GM10266 (cell line): ENCODE measurements around the gene CAMKMT.
A peak's percentile ranks its signal among the peaks of the same experiment; 100 is the strongest.

Experiments used
- DNase-seq: peaks from one replicate; pipeline ENCODE4 v3.0.0; 2012; ENCODE audit errors: extremely low spot score
- TF ChIP-seq, protein P1 (sequence below): IDR thresholded peaks from 2 replicates; pipeline ENCODE4 v1.5.1; 2012; ENCODE audit warnings: mild to moderate bottlenecking, low read depth; ENCODE audit not compliant: control insufficient read depth, insufficient read depth; ENCODE audit errors: missing control alignments

CAMKMT gene

DNA sequence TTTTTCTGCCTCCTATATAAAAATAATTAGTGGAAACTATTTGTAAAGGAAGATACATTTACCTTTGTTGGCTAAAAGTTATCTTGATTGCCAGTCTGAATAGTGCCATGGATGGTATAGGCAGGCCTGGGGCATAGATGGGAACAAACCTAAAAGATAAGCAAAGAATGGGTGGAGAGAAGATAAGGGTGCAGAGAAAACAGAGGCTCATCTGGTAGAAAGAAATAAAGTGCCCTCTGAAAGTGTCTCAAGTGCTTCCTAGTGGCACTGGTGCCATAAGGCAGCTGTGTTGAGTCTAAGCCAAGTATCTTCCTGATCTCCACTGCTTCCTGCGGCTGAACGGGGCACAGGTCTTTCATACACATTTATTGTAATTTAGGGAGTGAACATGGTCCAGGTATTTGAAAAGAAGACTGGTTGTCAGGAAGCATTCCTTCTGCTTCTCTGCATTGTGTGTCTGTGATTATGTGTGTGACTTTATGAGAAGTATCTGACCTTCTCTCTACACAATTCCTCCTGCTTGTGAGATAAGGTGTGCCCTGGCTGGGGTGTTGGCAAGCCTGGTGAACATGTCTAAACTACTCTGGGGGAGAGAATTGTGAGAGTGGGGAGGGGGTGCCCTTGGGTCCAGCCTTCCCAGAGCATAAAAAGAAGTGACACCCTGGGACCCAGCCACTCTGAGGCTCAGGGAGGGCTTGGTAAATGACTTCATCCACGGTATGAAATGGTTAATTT lies 280.5 kb downstream of the CAMKMT start:
- TF ChIP-seq, protein P1, sequence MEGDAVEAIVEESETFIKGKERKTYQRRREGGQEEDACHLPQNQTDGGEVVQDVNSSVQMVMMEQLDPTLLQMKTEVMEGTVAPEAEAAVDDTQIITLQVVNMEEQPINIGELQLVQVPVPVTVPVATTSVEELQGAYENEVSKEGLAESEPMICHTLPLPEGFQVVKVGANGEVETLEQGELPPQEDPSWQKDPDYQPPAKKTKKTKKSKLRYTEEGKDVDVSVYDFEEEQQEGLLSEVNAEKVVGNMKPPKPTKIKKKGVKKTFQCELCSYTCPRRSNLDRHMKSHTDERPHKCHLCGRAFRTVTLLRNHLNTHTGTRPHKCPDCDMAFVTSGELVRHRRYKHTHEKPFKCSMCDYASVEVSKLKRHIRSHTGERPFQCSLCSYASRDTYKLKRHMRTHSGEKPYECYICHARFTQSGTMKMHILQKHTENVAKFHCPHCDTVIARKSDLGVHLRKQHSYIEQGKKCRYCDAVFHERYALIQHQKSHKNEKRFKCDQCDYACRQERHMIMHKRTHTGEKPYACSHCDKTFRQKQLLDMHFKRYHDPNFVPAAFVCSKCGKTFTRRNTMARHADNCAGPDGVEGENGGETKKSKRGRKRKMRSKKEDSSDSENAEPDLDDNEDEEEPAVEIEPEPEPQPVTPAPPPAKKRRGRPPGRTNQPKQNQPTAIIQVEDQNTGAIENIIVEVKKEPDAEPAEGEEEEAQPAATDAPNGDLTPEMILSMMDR = no peak
- DNase-seq = no peak

GRCh38 chr2:44645937-44646336 lies 284.2 kb downstream of the CAMKMT start:
- TF ChIP-seq, protein P1 = no peak
- no peak for DNase-seq

DNA sequence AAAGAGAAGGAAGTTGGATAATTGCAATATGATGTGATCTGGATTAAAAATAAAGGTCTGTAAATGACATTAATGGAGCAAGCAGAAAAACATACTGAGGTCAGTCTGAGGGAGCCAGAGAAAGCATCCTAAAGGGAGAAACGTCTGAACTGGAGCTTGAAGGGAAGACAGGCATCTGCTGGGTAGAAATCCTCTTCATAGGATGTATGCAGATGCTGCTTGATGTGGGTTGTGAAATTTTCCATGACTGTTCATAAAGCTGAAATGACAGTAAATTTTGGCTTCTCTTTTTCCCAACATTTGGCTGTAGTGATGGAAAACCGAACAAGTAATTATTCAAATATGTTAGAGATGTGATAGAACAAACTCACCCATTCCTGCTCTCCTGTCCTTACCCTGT lies 287.6 kb downstream of the CAMKMT start:
- DNase-seq = no peak
- TF ChIP-seq, protein P1 = no peak

- no peak for DNase-seq
Measured at GRCh38 chr2:44650796-44651195, 289.0 kb downstream of the CAMKMT start.

DNA sequence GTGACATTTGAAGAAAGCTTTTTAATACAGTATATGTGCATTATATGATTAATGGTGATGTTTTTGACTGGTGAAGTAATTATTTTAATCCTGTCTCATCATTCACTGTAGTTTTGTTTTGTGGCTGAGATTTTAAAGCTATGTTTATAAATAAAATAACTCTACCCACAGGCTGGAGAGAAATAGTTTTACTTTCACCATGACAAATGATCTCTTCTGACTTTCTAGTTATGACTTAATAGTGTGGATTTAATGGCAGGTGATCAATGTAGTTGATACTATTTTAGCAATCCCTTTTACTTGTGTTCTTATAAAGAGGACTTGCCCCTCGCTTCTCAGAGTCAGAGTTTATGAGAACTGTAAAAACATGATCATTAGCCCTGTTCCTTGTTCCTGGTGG lies 290.2 kb downstream of the CAMKMT start:
- DNase-seq = peak; percentile 20
- TF ChIP-seq, protein P1 = no peak

More at GRCh38 chr2:44650796-44651195, 289.0 kb downstream of the CAMKMT start:
- TF ChIP-seq, protein P1 = no peak

GRCh38 chr2:44652701-44653100 lies 291.0 kb downstream of the CAMKMT start:
- TF ChIP-seq, protein P1 = no peak
- no peak for DNase-seq

DNA sequence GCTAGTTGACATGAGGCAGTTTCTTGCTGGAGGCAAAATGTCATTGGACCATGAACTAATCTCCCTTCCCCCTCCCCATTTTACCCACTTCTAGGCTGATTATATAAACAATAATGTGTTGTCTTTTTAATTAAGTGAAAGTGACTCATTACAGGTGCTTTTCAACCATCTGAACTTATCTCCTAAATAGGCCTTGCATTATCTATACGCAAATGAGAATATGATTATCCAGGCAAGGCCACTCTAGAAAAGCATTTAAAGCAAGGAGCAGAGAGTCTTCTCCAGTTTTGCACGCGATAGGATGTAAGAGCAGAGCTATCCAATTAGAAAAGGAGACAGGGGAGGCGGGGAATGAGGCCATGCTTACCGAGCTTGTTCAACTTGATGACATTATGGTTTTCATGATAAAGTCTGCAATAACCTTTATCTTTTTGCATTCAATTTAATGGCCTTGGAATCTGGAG lies 293.7 kb downstream of the CAMKMT start:
- TF ChIP-seq, protein P1 = no peak
- DNase-seq = no peak
